ENCODE results near the gene SCGB3A1.

SCGB3A1 gene

DNA sequence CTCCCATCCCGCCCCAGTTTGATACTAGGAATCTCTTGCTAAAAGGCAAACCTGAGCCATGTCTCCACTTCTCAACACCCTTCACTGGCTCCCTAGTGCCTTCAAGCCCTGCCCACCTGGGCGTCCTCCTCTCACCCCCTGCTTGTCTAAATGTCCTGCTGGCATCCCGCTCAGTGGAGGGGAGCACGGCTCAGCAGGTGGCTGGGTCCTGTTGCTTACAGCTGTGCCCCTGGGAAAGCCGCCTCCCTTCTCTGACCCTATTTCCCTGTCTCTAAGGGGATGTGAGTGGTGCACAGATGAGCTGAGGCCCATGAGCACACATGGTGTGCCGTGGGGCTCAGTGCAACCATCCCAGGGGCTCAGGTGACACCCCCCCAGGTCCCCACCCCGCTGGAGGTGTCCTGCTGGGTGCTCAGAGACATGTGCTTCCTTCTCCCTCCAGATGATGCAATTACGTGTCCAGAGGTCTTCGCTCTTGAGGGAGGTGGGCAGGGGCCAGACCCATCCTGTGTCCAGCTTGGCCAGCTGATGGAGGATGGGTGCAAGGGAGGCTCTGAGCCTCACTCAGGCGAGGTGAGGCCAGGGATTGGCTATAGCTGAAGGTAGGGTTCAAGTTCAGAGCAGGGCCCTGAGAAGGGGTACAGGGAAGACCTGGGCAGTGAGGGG, 34.0 kb upstream of the SCGB3A1 start:
- no peak for DNase-seq (ENCODE audit: low spot score)

DNA sequence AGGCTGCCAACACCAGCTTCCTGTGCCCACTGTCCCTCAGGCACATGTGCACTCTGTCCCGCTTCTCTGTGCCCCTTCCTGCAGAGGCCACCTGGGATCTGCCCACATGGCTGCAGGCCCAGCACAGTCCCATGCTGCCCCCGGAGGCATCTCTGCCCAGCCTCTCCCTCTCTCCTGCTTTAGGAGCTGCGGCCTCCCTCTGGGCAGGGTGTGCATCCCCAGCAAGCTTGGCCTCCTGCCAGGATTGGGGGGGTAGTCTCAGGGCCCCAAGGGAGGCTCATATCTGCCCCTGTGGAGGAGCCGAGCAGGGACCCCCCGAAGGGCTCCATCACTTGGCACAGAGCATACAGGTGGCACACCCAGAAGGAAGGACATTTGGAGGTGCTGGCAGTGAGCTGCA, 33.3 kb upstream of the SCGB3A1 start:
- DNase-seq (ENCODE audit: low spot score) = no peak

DNA sequence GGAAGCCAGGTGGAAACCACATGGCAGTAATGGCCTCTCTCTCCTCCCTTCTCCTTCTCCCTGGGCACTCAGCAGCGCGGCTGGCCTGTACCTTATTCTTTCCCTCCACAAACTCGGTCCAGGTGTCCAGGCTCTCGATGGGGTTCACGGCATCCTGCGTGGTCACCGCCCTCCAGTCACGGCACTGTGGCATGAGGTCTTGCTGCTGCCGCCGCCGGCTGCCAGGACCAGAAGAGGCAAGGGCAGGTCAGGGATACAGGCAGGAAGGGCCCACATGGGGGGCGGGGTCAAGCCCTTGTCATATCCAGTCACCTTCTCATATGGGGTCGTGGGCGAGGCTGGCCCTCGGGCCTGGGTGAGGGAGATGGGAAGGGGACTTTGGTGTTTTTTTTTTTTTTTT, 32.5 kb upstream of the SCGB3A1 start:
- no peak for DNase-seq (ENCODE audit: low spot score)

DNA sequence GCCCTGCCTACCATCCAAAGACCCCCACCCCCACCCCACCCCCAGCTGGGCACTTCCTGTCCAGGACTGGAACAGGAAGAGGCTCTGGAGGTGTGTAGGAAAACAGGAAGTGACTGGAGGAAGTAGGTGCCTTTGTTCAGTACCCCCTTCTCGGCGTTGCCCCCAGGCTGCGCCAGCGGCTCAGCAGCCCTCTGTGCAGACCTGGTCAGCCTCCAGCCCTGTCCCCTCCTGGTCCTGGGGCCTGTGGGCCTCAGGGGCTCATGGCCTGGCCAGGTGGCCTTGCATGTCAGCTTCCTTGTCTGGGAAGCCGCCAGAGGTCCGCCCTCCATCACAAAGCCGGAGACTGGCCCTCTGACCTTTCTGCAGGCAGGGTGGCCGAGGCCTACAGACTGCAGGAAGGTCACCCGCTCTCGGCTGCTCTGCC, 32.1 kb upstream of the SCGB3A1 start:
- DNase-seq (ENCODE audit: low spot score) = no peak

DNA sequence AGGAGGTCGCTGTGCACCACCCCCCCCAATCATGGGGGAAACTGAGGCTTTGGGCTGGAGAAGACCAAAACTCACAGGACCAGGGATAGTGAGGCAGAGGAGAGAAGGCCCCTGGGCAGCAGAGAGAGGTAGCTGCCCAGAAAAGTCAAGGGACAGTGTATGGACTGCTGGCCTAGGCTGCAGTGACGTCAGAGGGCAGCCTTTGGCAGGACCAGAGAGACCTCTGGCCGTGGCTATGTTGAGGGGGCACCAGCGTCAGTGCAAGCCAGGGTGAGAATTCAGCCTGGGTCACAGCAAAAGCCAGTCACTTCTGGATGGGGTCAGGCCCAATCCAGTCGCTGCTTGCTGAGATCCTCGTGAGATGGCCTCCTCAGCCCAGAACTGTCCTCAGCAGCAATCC, 31.6 kb upstream of the SCGB3A1 start:
- DNase-seq (ENCODE audit: low spot score) = no peak

DNA sequence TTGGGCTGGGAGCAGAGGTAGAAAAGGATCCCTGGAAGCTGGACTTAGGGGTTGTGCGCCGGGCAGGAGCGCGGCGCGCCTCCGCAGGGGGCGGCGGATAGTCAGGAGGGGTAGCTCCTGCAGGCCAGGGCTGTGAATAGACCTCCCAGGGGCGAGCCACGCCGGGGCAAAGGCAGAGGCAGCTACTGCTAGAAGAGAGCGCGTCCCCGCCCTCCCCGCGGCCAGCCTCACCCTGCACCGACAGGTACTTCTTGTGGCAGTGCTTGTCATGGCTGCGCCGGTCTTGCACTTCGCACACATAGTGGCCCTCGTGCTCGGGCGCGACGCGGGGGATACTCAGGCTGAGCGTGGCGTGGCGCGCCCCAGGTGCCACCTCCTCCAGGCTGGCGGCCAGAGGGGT, 30.0 kb upstream of the SCGB3A1 start:
- DNase-seq (ENCODE audit: low spot score) = no peak

DNA sequence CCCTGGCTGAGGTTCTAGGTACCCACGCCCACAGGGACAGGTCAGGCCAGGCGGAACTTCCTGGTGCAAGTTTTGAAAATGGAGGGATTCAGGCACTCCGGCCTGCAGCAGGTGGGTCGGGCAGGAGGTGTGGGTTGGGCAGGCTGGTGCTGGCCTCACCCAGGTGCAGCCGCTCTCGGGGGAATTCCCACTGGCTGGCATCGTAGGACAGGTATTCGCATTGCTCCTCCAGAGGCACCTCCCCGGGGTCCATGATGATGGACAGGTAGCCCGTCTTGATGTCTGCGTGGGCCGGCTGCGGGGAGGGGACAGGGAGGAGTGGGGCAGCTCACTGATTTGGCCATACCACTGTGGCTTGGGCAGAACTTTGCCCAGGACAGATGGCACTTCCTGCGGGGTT, 28.7 kb upstream of the SCGB3A1 start:
- DNase-seq (ENCODE audit: low spot score) = no peak

DNA sequence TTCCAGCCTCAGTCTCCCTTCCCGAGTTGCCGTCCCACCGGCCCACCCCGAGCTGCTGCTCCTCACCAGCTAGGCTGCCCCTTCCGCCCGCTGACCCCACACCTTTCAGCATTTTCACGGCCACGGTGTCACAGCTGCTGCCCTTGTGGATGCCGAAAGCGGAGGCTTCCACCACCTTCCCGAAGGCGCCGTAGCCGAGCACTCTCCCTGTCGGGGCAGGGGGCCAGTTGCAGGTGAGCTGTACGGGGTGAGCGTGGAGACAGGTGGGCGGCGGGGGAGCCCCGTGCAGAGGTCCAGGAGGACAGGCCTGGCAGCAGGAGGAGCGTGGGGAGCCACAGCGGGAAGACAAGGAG, 28.2 kb upstream of the SCGB3A1 start:
- no peak for DNase-seq (ENCODE audit: low spot score)

DNA sequence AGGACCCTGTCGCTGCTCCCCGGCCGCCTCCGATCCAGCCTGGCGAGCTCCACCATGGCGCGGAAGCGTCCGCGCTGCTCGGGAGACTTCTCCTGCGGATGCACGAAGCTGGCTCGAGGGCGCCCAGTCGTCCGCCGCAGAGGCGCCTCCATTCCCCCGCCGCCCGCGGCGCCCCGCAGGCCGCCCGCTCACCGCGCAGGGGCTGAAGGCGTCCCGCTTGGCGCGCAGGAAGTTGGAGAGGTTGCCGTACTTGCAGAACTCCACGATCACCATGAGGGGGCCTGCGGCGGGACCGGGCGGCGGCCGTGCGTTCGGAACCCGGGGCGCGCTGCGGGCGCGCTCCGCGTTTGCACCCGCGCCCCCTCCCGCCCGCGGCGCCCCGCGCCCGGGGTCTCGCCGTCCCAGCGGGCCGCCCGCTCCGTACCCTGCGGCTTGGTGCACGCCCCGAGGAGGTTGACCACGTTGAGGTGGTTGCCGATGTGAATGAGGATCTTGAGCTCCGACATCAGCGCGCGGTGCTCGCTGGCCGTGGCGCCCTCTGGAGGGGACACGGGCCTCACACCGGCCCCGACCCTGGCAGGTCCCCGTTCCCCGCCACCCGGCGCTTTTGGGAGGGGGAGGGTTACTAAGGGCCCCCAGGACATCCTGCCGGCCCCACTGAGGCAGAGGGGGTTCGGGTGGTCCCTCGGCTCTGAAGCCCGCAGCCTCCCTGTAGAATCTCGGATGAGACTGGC, 27.7 kb upstream of the SCGB3A1 start:
- peak; percentile 90 for DNase-seq (ENCODE audit: low spot score)

DNA sequence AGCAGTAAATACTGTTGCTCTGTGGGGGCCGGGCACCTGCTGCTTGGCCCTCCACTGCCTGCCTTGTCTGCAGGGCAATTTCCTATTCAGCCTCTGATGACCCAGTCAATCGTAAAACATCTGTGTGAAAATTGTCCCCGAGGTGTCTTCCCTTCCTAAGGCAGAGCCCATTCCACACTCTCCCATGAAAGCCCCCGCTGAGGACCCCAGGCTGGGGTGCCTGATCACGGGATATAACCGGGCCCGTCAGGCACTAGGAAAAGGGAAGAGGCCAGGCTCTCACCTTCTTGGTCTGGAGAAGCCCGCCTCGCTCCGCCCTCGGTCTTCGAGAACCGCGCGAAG, 27.2 kb upstream of the SCGB3A1 start:
- DNase-seq (ENCODE audit: low spot score) = no peak

DNA sequence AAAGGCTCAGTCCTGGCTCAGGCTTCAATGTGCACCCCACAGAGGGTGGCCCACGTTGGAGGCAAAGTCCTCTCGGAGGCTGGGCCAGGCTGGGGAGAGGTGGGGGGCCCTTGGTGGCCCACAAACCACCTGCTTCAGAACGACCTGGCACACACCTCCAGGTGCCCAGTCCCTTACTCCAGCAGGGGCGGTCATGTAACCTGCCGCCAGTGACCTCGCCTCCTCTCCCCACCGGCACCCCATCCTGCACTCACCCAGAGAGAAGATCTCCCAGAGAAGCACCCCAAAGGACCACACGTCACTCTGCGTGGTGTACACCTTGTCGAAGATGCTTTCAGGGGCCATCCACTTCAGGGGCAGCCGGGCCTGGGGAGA, 22.5 kb upstream of the SCGB3A1 start:
- DNase-seq (ENCODE audit: low spot score) = no peak

DNA sequence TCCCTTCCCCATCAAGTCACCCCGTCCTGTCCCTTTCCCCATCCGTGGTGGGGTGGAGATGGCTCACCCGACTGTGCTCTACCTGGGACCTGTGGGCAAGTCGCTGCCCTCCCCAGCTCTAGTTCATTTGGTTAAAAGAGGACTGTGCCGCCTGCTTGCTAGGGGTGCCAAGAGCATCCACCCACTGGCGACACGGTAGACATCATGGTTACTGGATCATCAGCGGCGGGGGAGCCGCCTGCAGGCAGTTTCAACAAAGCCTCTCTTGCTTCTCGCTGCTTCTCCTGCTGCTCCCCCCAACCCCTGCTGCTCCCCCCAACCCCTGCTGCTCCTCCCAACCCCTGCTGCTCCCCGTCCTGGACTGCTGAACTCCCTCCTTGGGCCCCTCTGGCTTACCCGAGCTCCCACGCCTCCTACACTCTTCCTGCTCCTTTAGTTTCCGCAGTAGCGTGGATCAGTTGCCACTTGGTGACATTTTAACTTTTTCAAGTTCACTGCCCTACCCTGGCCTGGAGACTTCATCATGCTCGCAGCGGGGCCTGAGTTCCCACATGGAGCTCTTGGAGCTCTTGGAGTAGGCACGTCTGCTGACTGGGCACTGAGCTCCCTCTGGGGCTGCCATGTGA, 22.0 kb upstream of the SCGB3A1 start:
- no peak for DNase-seq (ENCODE audit: low spot score)

DNA sequence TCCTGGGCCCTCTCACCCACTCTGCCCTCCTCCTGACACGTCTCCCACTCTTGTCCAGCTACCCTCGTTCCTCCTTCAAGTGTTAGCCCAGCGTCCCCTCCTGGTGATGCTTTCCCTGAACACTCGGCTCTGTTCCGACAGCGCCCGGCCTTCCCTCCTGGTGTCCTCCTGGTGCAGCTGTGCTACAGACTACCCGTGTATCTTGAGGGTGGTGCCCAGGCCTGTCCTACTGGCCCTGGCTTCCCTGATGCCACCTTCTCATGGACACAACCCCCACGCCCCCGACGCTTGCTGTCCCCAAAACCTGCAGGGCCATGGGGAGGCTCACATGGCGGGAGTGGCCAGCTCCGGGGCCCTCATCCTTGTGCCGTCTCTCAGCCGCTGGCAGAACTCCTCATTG, 21.4 kb upstream of the SCGB3A1 start:
- DNase-seq (ENCODE audit: low spot score) = no peak

DNA sequence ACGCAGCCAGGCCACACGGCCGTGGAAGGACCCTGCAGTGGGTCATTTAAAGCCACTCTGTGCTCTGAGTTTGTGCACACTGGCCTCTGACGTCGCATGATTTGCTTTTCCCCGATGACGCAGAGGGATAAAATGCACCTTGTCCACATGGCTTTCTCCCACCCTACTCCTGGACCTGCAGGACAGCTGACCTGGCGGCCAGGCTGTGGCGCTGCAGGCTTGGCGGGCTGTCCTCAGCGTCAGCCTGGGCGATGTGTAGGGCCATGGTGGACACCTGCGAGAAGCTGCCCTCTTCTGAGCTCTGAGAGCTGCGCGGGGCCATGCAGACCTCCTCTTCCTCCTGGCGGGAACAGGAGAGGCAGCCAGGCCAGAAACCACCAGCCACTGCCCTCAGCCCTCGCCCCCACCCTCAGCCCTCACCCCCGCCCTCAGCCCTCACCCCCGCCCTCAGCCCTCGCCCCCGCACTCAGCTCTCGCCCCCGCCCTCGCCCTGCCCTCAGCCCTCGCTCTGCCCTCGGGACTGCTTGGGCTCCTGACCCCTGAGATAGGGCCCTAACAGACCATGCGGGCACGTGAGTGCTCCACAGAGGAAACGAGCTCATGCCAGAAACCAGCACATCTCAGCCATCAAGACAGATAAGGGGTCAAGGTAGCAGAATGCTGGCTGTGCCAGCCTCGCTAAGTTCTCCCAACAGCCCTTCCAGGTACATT, 20.0 kb upstream of the SCGB3A1 start:
- DNase-seq (ENCODE audit: low spot score) = no peak

DNA sequence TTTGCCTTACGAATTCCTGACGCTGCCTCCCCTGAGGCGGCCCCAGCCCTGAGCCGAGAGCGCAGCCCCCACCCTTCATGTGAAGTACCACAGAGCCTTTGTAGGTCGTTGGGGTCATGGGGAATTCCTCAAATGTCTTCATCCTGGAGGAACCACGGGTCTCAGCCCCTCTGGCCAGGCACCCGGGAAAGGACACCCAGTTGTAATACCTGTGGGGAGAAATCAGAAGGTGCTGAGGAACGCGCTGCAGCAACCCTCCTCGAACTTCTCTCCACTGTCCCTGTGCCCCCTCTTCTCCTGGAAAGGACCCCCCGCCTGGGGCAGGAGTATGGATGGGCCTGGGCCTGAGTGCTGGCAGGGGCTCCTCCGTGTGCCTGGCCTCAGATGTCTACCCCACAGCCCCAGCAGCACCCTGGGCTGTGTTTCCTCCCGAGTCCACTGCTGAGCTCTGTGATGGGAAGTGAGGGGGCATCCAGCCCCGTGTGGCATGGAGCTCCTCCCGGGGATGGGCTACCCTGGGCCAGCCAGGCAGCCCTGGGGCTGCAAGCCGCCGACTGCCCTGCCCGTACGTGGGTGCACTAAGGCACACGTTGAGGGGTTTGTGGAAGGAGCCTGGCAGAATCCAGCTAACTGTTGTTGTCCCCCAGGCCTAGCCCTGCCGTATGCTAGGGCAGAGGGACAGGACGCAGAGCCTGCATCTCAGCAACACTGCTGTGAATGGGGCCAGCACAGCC, 18.7 kb upstream of the SCGB3A1 start:
- no peak for DNase-seq (ENCODE audit: low spot score)

DNA sequence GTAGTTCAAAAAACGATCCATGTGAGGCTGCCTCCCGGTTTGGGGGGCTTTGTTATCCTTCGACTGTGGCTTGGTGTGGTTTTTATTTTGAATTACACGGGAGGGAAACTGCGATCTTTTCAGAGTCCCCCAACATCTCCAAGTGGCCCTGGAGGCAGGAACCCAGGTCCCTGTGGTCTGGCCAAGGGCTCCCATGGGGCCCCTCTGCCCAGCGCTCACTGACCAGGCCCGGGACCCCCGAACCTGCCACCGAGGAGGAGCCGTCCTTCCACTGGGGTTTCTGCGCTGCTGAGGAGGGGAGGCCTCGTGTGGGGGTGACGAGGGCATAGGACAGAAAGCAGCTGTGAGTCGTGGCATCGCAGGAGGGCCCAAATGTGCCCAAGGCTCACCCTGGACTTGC, 18.1 kb upstream of the SCGB3A1 start:
- no peak for DNase-seq (ENCODE audit: low spot score)

DNA sequence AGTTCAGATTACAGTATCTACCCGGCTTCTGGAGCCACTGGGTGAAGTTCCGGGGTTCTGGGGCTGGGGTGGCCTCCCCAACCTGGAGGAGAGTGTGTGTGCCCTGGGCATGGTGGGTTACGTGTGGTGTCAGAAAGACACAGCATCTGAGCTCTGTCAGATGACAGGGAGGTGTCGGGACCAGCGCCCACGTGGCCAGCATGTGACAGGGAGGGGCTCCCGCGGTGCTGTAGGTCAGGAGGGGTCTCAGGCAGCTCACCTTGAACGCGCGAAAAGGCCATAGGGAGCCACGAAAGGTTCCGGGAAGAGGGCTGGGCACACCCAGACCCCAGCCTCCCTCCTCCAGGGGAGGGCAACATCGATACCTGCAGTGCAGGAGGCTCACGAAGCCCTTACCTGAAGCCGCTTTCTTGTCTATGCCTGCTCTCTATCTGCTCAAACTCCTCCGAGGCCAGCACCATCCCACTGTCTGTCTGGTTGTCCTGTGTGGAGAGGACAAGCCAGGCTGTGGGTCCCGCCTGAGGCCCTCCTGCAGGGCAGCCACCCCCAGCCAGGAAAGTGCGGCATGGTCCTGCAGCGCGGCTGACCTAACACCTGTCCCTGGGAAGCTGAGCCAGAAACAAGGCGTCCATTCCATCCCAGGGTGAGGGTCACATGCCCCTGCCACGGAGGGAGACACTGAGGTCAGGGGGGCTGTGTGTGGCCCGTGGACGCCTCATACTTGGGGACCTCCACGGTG, 17.4 kb upstream of the SCGB3A1 start:
- no peak for DNase-seq (ENCODE audit: low spot score)

DNA sequence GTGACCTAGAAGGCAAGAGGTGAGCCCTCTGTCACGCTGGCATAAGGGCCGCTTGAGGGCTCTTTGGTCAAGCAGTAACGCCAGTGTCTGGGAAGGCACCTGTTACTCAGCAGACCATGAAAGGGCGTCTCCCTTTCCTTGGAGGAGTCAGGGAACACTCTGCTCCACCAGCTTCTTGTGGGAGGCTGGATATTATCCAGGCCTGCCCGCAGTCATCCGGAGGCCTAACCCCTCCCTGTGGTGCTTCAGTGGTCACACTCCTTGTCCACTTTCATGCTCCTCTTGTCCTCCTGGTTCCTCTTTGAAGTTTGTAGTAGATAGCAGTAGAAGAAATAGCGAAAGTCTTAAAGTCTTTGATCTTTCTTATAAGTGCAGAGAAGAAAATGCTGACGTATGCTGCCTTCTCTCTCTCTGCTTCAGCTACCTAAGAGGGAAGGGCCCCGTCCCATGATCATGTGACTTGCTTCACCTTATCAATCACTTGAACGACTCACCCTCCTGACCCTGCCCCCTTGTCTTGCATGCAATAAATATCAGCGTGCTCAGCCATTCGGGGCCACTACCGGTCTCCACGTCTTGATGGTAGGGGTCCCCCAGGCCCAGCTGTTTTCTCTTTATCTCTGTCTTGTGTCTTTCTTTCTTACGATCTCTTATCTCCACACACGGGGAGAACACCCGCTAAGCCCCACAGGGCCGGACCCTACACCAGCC, 16.7 kb upstream of the SCGB3A1 start:
- no peak for DNase-seq (ENCODE audit: low spot score)

DNA sequence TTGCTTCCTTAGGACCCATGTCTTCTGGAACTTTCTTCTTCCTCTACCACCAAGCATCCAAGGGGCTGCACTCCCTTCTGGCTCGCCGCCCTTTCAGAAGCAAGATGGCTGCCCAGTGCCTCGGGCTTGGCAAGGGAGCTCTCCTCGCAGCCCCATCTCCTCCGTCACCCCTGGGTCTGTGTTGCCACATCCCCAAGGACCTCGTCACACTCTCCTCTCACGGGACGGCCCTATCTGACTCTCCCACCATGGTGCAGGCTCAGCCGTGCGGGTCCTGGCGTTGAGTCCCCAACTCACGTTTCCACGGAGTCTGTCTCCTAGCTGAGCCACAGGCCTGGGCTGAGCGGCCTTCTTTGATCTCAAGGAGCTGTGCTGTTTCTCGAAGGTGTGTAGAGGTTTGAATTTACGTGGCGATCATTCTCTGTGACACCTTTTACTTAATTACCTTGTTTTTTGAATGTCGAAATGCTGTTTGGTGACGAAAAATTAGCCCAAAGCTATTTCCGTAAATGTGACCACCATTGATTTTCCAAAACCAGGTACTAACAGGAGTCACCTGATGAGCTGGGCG, 15.0 kb upstream of the SCGB3A1 start:
- no peak for DNase-seq (ENCODE audit: low spot score)

DNA sequence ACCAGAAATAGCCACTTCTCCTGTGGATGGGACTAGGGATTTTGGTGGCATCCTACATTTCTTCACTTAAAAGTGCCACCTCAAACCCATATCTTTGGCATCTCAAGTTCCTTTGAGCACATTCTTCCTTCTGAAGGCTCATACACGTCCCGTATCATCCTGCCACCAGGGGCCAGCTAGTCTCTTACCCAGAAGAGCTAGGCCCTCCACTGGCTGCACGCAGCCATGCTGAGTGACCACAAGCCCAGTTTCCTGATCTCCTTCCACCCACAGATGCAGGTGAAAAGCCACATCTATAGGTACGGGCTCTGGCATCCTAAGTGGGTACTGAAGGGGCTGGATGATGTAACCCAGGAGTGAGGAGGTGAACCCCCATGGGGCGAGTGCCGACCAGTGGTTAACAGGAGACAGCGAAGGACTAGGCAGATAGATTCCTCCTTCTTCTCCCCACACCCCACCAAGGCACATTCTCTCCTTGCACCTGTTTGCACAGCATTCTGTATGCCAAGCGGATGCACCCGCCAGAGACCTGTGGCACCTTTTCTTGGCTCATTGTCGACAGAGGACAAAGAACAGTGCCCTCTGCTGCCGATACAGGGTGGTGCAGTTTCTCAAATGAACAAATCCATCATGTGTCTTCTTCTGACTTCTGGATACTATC, 14.4 kb upstream of the SCGB3A1 start:
- peak; percentile 77 for DNase-seq (ENCODE audit: low spot score)
